Activated T-helper 17 cell treated with anti-CD3 and anti-CD28 coated beads, Interleukin-2, amount 50 U/mL, for 72 hours (primary cell): ENCODE results near the gene SEL1L. TPM values are rescaled to one million over a fixed set of nuclear protein-coding genes. Genes with fewer than 3 reads are reported as not detected.
"Not testable (repeated sequence)": the region's sequence is repeated elsewhere in the genome, so short reads cannot be mapped to it uniquely, and the experiment has no call there.

Experiments
- ATAC-seq: fragments of 150-1000 bp; cut with Tn5 transposase; replicated peaks from 2 replicates; pipeline ENCODE4 v1.10.0; 2021; ENCODE audit warnings: mild to moderate bottlenecking, moderate library complexity
- H3K27ac Mint-ChIP-seq: one replicate; pipeline ENCODE4 v1.8.0; 2022; ENCODE audit warnings: mixed read lengths
- H3K27me3 Mint-ChIP-seq: one replicate; pipeline ENCODE4 v1.8.0; 2022; ENCODE audit warnings: mixed read lengths
- H3K36me3 Mint-ChIP-seq: one replicate; pipeline ENCODE4 v1.8.0; 2022; ENCODE audit warnings: low read depth, mild to moderate bottlenecking, mixed read lengths
- H3K4me1 Mint-ChIP-seq: one replicate; pipeline ENCODE4 v1.8.0; 2022; ENCODE audit warnings: mixed read lengths
- H3K4me3 Mint-ChIP-seq: one replicate; pipeline ENCODE4 v1.8.0; 2022; ENCODE audit warnings: mild to moderate bottlenecking, mixed read lengths
- H3K9me3 Mint-ChIP-seq: one replicate; pipeline ENCODE4 v1.8.0; 2022; ENCODE audit warnings: mixed read lengths
- total RNA-seq, 2 donors: library from RNA; stranded (reverse); gene quantifications; one replicate each; pipeline ENCODE4 v1.2.3, GENCODE V29; 2022

SEL1L gene
- total RNA-seq, 2 donors from 2014 or later = 58.7 to 69.8 TPM

- no peaks in the 10 kb centered on the region for H3K27me3 Mint-ChIP-seq
- H3K27ac Mint-ChIP-seq = peak overlapping the region; percentile 83
- peaks cover 82% of the 10 kb centered on the region for H3K36me3 Mint-ChIP-seq
- ATAC-seq = no peak
- peak overlapping the region; percentile 80 for H3K4me3 Mint-ChIP-seq
- no peaks in the 10 kb centered on the region for H3K9me3 Mint-ChIP-seq
- H3K4me1 Mint-ChIP-seq = peaks cover 35% of the 10 kb centered on the region
These were observed 58.8 kb downstream of the SEL1L start for GRCh38 chr14:81474685-81475324.

DNA sequence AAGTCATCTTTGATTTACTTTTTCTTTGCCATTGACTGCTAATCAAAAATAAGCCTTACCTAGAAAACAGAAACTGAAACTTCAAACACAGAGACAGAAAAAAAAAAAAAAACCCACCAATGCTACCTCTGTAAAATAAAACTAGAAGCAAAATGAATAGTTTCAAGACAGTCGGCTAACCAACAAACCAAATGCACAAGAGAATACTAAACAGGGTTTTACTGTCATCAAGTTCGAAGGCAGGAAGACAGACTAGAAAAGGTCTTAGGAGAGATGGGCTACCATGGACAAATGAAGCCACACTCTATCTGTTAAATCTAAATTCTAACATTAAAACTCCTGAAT lies 59.5 kb downstream of the SEL1L start:
- Mint-ChIP-seq H3K36me3 (peaks cover 75% of the 10 kb centered on the region), H3K9me3 (no peaks in the 10 kb centered on the region), H3K4me3 (peak overlapping the region; percentile 80), H3K27ac (peak overlapping the region; percentile 83), H3K27me3 (no peaks in the 10 kb centered on the region), H3K4me1 (peaks cover 35% of the 10 kb centered on the region)
- ATAC-seq = peak; percentile 74

GRCh38 chr14:81473456-81474147 lies 60.1 kb downstream of the SEL1L start:
- H3K9me3 Mint-ChIP-seq = no peaks in the 10 kb centered on the region
- H3K27me3 Mint-ChIP-seq = no peaks in the 10 kb centered on the region
- H3K4me3 Mint-ChIP-seq = peak overlapping the region; percentile 80
- ATAC-seq = no peak
- H3K27ac Mint-ChIP-seq = peak overlapping the region; percentile 83
- H3K36me3 Mint-ChIP-seq = peaks cover 70% of the 10 kb centered on the region
- H3K4me1 Mint-ChIP-seq = peaks cover 35% of the 10 kb centered on the region

DNA sequence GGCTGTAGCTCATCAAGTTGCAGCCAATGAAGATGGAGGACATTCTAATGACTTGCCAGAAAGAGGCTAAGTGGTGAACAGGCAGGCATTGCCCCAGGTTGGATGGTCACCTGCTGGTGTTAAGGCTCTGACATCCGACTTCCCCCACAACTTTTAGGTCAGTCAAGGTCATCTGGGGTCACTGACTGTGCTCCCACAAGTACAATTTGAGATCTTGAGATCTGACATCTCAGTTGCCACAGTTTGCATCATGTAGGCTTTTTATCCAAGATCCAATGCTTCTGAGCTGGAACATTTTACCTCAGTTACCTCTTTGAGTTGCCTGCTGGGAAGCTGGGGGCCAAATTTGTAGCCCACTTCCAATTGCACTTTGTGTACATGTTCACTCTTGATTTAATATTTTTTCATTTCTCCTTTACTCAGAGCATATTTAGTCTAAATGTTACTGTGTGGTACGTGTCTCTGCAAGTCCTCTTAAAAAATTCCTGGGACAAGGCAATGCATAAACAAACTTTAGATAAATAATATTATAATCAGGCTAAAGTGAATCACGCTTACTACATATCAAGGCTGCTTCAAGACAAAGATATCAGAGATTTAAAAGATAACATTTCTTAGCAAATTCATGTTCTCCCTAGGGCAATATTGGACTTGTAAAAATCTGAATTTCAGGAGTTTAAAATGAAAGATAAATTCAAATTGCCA lies 61.4 kb downstream of the SEL1L start:
- no peaks in the 10 kb centered on the region for H3K27me3 Mint-ChIP-seq
- H3K36me3 Mint-ChIP-seq = peaks cover 56% of the 10 kb centered on the region
- no peak for ATAC-seq
- H3K9me3 Mint-ChIP-seq = no peaks in the 10 kb centered on the region
- H3K27ac Mint-ChIP-seq = no peak overlapping the region
- peaks cover 35% of the 10 kb centered on the region for H3K4me1 Mint-ChIP-seq
- H3K4me3 Mint-ChIP-seq = no peak overlapping the region

GRCh38 chr14:81471062-81471461 lies 62.6 kb downstream of the SEL1L start:
- Mint-ChIP-seq H3K27me3 (no peaks in the 10 kb centered on the region), H3K4me1 (peaks cover 35% of the 10 kb centered on the region), H3K9me3 (no peaks in the 10 kb centered on the region), H3K36me3 (peaks cover 45% of the 10 kb centered on the region), H3K4me3 (peak overlapping the region; percentile 48), H3K27ac (peak overlapping the region; percentile 81)
- peak; percentile 77 for ATAC-seq

- H3K9me3 Mint-ChIP-seq, H3K27me3 Mint-ChIP-seq, ATAC-seq: not testable (repeated sequence)
- H3K27ac Mint-ChIP-seq = peak overlapping the region; percentile 81
- peaks cover 39% of the 10 kb centered on the region for H3K36me3 Mint-ChIP-seq
- peaks cover 35% of the 10 kb centered on the region for H3K4me1 Mint-ChIP-seq
- peak overlapping the region; percentile 48 for H3K4me3 Mint-ChIP-seq
These were observed 63.2 kb downstream of the SEL1L start for GRCh38 chr14:81470557-81470826.

DNA sequence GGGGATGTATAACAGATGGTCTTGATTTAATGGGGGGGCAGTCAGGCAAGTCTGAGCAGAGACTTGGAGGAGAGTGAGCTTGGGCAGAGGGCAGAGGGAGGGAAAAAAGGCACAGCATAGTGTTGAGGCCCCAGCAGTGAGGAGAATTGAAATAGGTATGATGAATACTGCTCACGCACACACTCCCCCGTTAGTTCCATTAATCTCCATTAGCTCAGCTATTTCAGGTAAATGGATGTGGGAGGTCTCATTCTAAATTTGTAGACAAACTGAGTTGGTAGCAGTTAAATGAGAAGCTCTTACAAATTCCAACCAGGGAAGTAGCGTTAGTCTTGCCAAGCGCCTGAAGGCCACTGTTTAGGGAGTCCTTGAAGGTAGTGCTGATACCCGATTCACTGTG lies 66.8 kb downstream of the SEL1L start:
- no peak overlapping the region for H3K4me3 Mint-ChIP-seq
- peaks cover 9% of the 10 kb centered on the region for H3K36me3 Mint-ChIP-seq
- H3K27me3 Mint-ChIP-seq = no peaks in the 10 kb centered on the region
- H3K9me3 Mint-ChIP-seq = no peaks in the 10 kb centered on the region
- no peak for ATAC-seq
- H3K27ac Mint-ChIP-seq = no peak overlapping the region
- H3K4me1 Mint-ChIP-seq = peaks cover 11% of the 10 kb centered on the region

- H3K4me3 Mint-ChIP-seq = peak overlapping the region; percentile 81
- H3K4me1 Mint-ChIP-seq = peaks cover 5% of the 10 kb centered on the region
- no peaks in the 10 kb centered on the region for H3K27me3 Mint-ChIP-seq
- no peaks in the 10 kb centered on the region for H3K9me3 Mint-ChIP-seq
- no peaks in the 10 kb centered on the region for H3K36me3 Mint-ChIP-seq
- ATAC-seq = no peak
- no peak overlapping the region for H3K27ac Mint-ChIP-seq
These were observed 68.0 kb downstream of the SEL1L start for GRCh38 chr14:81465507-81466228.

GRCh38 chr14:81465003-81465392 lies 68.7 kb downstream of the SEL1L start:
- peak overlapping the region; percentile 81 for H3K4me3 Mint-ChIP-seq
- not testable (repeated sequence) for H3K36me3 Mint-ChIP-seq, H3K9me3 Mint-ChIP-seq, H3K27me3 Mint-ChIP-seq, H3K4me1 Mint-ChIP-seq
- peak; percentile 28 for ATAC-seq
- peak overlapping the region; percentile 41 for H3K27ac Mint-ChIP-seq

DNA sequence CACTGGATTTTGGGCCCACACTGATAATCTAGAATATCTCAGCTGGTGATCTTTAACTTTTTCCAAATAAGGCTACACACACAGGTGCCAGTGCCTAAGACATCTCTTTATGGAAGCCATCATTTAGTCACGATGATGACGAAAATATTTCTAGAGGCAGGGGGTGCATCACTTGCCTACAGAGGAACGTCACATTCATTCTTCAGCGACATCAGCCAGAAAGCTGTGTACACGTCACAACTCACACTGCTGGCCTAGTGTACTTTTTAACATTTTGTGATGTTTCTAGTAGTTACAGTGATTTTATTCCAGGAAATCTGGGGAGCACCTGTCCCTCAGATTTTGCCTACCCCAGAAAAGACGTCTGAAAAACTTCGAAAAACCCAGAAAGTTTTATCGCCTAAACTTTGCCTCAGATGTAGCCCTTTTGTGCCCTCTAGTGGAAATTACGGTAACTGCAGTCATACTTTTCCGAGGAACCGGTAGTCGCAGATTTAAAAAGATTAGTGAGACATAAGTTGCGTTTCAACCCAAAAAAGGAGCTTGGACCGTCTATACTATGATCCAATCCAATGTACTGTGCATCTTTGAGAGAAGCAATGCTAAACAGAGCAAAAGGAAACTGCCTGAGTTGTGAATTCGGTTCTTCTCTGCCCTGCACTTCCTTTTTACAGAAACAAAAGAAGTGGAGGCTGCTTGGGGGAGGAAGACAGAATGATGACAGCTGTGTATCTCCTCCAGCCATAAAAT lies 69.2 kb downstream of the SEL1L start:
- no peaks in the 10 kb centered on the region for H3K4me1 Mint-ChIP-seq
- H3K27ac Mint-ChIP-seq = peak overlapping the region; percentile 41
- H3K4me3 Mint-ChIP-seq = peak overlapping the region; percentile 81
- no peaks in the 10 kb centered on the region for H3K36me3 Mint-ChIP-seq
- no peaks in the 10 kb centered on the region for H3K27me3 Mint-ChIP-seq
- H3K9me3 Mint-ChIP-seq = no peaks in the 10 kb centered on the region
- ATAC-seq = peak; percentile 59

- not testable (repeated sequence) for H3K4me3 Mint-ChIP-seq, H3K4me1 Mint-ChIP-seq, H3K9me3 Mint-ChIP-seq, H3K27ac Mint-ChIP-seq, H3K27me3 Mint-ChIP-seq, H3K36me3 Mint-ChIP-seq, ATAC-seq
These were observed 71.3 kb downstream of the SEL1L start for GRCh38 chr14:81462356-81462755.

DNA sequence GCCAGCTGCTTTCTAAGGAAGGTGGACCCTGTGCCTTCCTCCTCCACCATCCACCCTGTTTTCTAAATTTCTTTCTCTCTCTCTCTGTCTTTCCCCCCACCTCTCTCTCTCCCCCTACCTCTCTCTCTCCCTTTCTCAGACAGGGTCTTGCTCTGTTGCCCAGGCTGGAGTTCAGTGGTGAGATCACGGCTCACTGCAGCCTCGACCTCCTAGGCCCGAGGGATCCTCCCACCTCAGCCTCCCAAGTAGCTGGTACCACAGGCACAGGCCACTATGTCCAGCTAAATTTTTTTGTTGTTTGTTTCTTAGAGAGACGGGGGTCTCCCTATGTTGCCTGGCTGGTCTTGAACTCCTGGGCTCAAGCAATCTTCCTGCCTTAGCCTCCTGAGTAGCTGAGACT lies 73.7 kb downstream of the SEL1L start:
- ATAC-seq = no peak
- H3K4me1 Mint-ChIP-seq = no peaks in the 10 kb centered on the region
- no peak overlapping the region for H3K27ac Mint-ChIP-seq
- H3K27me3 Mint-ChIP-seq = no peaks in the 10 kb centered on the region
- no peaks in the 10 kb centered on the region for H3K9me3 Mint-ChIP-seq
- H3K4me3 Mint-ChIP-seq = no peak overlapping the region
- H3K36me3 Mint-ChIP-seq = no peaks in the 10 kb centered on the region

DNA sequence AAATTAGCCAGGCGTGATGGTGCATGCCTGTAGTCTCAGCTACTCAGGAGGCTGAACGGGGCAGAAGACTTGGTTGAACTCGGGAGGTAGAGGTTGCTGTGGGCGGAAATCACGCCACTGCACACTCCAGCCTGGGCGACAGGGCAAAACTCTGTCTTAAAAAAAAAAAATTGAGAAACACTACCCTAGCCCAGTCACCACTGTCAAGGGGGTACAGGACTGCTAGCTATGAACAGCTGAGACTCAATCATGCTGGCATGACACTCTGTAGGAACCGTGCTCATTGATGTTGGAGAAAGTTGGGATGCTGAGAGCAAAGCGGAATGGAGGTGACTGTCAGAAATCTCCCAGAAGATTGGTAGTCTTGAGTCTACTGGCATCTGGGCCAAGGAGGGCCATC lies 75.3 kb downstream of the SEL1L start:
- Mint-ChIP-seq H3K9me3 (no peaks in the 10 kb centered on the region), H3K4me3 (no peak overlapping the region), H3K27me3 (no peaks in the 10 kb centered on the region), H3K4me1 (no peaks in the 10 kb centered on the region), H3K36me3 (no peaks in the 10 kb centered on the region), H3K27ac (no peak overlapping the region)
- no peak for ATAC-seq

DNA sequence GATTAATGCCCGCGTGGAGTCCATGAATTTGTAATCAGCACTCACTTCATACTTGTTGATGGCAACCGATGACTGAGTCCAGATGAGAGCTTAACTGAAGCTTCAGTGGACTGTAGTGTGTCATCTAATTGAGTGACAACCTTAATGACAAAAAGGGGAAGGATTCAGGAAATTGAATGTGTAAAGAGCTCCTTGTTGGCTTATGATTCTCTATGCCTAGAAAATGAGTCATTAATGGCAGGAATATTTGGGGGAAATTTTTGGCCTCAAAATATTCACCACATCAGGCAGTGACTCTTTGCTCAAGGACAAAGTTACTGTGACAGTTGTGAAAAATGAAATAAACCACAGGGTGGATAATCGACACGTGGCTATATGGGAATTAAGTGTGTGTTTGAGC lies 78.3 kb downstream of the SEL1L start:
- H3K4me1 Mint-ChIP-seq = no peaks in the 10 kb centered on the region
- H3K4me3 Mint-ChIP-seq = no peak overlapping the region
- peak; percentile 62 for ATAC-seq
- H3K27me3 Mint-ChIP-seq = no peaks in the 10 kb centered on the region
- H3K27ac Mint-ChIP-seq = no peak overlapping the region
- no peaks in the 10 kb centered on the region for H3K36me3 Mint-ChIP-seq
- no peaks in the 10 kb centered on the region for H3K9me3 Mint-ChIP-seq
